Muscle of back (tissue), 11 donors: ENCODE data around the gene IGF2. TPM values are rescaled to one million over a fixed set of nuclear protein-coding genes. Genes with fewer than 3 reads are reported as not detected.
"Not testable (repeated sequence)": the region's sequence is repeated elsewhere in the genome, so short reads cannot be mapped to it uniquely, and the experiment has no call there.

Experiments
- DNase-seq, 3 donors: peaks; one replicate each; pipeline versions ENCODE4 v3.0.0 to v3.0.0-alpha.2; 2013
- polyA plus RNA-seq, 10 donors: library from polyadenylated mRNA; unstranded; fragments of 120-200 nt; gene quantifications; one replicate each; pipeline ENCODE4 v1.2.1, GENCODE V29; 2013; ENCODE audit not compliant: insufficient read length in 10 of 10

Gene IGF2
- polyA plus RNA-seq, 10 donors: 3,184 to 5,148 (median 3,915) TPM

DNA sequence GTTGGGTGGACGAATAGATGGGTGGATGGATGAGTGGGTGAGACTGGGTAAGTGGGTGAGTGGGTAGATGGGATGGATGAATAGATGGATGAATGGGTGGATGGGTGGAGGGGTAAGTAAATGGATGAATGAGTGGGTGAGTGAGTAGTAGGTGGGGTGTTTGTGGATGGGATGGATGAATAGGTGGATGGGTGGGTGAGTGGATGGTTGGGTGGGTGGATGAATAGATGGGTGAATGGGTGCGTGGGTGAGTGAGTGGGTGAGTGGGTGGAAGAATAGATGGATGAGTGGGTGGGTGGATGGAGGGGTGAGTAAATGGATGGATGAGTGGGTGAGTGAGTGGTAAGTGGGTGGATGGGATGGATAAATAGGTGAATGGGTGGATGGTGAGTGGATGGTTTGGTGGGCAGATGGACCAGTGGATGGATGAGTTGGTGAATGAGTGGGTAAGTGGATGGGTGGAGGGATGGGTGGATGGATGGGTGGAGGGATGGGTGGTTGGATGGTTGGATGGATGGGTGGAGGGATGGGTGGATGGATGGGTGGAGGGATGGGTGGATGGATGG lies 12.6 kb downstream of the IGF2 start:
- no peak for DNase-seq

DNA sequence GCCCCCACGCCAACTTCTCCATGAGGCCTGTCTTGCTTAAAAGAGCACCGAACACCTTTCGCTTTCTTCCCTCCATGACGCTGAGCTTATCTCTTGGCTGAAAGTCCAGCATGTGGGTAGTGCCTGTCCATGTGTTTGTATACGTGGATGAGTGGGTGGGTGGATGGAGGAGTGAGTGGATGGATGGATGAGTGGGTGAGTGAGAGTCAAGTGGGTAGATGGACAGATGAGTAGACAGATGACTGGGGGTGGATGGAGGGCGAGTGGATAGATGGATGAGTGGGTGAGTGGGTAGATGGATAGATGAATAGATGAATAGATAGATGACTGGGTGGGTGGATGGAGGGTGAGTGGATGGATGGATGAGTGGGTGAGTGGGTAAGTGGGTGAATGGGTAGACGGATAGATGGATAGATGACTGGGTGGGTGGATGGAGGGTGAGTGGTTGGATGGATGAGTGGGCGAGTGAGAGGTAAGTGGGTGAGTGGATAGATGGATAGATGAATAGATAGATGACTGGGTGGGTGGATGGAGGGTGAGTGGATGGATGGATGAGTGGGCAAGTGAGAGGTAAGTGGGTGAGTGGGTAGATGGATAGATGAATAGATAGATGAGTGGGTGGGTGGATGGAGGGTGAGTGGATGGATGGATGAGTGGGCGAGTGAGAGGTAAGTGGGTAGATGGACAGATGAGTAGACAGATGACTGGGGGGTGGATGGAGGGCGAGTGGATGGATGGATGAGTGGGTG lies 14.3 kb downstream of the IGF2 start:
- not testable (repeated sequence) for DNase-seq

DNA sequence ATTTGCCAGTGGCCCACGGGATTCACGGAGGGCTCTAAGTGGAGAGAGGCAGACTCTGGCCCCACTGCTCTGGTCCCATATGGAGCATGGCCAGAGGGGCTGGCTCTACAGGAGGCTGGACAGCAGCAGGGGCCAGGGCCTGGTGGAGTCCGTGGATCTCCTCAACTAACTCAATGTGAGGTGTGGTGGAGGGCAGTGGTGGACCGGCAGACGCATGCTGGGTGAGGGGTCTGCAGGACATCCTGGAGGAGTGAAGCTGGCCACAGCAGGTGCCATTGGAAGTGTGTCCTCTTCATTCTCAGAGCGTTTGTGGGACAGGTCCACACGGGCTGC lies 15.6 kb downstream of the IGF2 start:
- DNase-seq: no peak

DNA sequence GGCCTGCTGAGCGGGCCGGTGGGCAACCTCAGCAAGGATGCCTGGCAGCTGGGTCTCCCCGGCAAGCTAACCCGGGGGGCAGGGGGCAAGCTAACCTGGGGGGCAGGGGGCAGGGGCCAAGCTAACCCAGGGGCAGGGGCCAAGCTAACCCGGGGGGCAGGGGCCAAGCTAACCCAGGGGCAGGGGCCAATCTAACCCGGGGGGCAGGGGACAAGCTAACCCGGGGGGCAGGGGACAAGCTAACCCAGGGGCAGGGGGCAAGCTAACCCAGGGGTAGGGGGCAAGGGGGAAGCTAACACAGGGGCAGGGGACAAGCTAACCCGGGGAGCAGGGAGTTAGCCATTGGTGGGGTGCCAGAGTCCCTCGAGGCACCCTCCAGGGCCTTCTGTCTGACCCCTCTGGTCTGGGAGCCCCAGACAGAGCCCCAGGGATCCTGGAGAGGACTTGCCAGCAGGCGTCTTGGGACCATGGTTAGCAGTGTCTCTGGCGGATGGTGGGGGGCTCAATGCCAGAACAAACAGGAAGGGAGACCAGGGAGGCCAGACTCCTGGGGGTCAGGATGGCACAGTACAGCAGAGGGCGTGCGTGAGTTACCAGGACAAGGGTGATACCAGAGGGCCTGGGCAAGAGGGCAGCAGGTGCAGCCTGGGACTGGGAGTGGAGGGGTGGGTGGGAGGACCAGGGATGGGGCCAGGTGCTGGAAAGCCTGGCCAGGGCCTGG lies 16.1 kb downstream of the IGF2 start:
- DNase-seq: no peak

DNA sequence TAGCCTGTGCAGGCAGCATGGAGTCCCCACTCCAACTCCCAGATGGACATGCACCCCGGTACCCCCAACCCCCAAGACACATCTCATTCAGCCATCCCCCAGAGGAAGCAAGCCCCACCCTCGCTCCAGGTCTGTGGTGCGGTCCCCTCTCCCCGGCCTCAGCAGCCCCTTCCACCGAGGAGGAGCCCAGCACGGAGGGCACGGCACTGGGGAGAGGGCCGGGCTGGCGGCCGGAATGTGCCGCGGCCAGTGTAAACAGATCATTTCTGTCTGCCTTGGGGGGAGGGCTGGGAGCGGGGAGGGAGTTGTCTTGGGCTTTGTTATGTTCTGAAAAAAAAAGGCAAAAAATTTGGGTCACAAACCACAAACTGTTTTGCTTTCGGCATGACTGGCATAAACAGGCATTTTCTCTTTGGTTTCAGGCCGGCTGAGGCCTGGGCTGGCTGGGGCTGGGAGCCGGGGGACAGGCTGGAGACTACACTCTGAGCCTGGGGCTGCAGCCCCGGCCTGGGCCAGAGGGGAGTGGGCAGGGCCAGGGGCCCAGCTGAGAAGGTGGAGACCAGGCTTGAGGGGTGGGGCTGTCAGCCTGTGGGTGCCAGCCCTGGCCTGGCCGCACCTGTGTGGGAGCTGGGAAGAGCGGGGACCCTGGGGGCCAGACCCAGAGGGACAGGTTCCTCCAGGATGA lies 16.8 kb downstream of the IGF2 start:
- no peak for DNase-seq

DNA sequence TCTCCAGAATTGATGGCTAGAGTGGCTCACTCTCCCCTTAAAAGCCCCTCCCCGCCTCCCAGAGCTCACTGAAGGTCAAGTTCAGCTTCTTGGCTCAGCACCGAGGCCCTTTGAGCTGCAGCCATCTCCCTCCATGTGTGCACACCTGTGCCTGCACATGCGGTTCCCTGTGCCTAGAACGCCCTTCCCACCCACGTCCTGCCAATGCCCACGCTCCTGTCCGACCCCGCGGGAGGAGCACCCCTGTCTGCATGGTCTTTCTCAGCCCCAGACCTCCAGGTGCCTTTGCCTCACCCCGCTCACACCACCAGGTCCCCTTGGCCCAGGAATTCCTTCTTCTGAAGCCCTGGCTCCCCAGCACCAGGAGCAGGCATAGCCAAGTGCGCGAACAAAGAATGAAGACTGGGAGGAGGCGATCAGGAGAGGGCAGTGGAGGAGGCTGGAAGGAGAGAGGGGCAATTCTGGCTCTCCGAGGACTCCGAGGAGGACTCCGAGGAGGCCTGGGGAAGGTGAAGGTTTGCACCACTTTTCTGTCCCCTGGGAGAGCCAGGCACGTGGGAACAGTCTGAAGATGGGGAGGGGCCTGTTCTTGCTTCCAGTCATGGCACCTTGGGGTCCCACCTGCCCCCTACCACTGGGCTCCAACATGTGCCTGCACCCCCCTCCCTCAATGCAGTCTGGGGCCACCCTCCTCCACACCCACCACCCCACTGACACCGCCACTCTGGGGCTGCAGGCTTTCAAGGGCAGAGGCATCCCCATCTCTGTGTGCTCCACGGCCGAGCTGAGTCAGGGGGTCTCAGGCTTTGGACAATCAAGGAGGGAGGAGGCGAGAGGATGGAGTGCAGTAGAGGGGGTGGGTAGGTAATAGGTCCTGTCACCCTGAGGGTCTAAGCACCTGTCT lies 17.7 kb downstream of the IGF2 start:
- no peak for DNase-seq

DNA sequence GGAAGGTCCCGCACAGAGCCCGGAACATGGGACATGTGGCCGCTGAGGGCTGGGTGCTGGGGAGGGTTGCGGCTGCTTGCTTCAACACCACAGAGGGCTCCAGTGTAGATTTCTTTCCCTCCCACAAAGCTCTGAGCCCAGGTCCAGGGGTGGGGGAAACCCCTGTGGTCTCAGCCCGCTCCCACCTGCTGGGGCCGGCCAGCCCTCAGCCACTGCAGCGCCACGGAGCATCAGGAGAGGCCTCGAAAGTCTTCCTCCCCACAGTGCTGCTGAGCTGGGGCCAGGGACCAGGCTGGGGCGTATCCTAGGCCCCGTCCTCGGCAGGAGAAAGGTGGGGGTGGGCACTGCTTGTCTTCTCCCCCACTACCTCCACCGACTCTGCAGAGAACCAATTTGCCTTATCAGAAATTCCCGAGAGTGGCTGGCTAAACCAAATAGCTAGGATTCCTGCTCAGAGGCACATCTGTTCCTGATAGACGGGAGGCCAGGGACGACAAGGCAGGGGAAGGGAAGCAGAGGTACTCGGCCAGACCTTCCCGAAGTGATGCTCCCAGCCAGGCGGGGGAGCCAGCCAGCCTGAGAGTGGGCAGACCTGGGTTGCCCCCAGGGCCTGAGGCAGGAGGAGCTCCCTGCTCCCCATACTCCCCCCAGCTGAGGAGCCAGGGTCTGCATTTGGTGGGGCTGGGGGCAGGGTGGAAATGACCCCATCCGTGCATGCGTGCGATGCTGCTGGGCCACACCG lies 18.7 kb downstream of the IGF2 start:
- DNase-seq: peak in 1 of 3 donors; percentile 46

DNA sequence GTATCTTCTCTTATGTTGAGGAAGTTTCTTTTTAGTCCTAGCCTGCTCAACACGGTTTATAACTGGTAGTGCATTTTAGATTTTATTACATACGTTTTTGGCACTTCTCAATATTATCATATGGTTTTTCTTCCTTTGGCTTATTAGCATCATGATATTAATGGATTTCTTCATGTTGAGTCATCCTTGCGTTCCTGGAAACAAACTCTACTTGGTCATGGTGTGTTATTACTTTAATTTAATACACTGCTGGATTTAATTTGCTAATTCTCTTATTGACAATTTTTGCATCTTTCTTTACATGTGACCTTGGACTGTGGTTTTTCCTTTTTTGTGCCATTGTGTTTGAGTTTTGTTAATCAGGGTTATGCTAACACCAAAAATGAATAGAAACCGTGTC lies 20.5 kb downstream of the IGF2 start:
- DNase-seq: no peak

DNA sequence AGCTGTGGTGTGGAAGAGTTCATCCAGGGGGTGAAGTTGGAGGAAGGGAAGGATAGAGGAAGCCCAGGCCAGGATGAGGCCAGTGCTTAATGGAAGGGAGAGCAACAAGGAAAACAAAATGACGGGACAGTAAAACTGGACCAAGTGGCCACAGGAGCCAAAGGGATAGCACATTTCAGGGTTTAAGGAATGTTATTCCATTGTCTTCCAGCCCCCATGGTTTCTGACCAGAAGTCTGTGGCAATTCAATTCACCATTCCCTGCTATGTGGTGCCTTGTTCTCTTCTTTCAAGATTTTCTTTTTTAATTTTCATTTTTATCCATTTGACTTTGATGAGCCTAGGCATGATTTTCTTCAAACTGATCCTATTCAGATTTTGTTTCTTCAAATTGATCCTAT lies 22.5 kb downstream of the IGF2 start:
- DNase-seq: no peak

DNA sequence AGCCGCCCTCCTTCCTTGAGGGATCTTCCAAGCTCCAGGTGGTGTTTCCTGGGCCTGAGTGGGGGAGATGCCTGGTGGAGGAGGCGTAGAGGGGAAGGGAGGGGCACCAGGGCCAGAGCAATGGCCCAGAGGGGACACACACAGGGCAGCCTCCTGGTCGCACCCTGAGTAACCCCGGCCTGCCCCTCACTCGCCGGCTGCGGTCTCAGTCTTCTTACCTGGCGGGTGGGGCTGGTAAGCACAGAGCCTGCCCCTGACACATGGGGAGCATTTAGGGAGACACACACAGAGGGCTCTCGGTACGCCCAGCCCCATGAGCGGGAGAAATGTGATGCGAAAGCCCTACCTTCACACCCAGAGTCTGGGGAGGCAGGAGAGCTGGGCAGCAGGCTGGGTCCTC lies 23.9 kb downstream of the IGF2 start:
- DNase-seq: no peak

DNA sequence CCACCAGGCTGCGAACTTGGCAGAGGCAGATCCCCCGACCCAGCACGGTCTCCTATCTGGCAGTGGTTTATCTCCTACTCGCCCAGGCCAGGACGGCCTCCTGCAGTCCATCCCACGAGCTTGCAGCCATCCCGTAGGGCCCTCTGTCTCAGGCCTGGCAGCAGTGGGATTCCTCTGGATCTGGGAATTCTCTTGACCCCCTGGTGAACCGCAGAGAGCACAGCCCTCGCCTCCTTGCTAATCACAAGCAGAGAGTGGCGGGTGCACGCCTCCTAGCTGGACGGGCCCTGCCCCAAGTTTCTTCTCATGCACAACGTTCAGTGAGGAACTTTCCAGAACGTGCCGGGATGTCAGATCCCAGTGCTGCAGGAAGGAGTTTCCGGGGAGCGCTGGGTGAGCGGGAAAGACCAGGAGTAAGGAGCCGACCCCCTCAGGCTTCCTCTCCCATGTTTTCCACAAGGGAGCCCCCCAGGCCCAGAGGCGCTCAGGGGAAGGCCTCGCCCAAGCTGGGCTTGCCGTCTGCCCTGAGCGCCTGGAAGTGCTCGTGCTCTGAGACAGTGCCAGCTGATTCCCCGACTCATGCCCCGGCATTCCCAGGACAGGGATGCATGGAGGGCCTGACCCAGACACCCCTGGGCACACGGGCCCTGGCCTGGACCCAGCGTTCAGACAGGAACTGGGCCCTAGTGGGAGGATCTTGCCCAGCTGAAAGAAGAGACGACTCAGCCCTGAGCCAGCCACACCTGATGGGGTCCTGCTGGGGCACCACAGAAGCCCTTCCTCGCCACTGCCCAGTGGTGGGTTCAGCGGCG lies 24.6 kb downstream of the IGF2 start:
- DNase-seq: no peak

DNA sequence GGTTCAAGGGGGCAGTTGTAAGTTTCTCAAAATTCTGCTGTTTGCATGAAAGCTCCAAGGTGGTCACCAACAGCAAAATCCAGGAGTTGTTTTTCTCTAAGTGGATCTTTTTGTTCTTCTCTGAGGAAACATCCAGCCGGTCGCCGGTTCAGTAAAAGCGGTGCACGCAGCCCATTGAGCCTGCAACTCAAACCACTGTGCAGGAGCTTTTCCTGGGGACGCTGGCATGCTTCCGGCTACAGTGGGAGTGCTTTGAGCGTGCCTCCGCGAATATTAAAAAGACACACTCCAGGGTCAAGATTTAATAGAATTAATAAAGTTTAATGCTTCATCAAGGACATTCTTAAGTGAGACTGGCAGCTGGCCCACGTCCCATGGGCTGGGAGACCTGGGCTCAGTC lies 25.4 kb downstream of the IGF2 start:
- DNase-seq: no peak

DNA sequence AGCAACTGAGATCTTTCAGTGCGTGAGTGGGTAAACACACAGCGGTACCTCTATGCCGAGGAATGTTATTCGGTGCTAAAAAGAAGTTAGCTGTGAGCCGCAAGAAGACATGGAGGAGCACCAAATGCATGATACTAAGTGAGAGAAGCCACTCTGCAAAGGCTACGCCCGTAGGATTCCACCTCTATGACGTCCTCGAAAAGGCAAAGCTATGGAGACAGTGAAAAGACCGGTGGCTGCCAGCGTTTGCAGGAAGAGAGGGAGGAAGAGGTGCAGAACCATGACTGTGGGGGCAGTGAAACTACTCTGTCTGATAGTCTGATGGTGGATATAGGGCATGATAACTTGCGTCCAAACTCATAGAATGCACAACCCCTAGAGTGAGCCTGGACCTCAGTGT lies 28.7 kb downstream of the IGF2 start:
- DNase-seq: no peak

DNA sequence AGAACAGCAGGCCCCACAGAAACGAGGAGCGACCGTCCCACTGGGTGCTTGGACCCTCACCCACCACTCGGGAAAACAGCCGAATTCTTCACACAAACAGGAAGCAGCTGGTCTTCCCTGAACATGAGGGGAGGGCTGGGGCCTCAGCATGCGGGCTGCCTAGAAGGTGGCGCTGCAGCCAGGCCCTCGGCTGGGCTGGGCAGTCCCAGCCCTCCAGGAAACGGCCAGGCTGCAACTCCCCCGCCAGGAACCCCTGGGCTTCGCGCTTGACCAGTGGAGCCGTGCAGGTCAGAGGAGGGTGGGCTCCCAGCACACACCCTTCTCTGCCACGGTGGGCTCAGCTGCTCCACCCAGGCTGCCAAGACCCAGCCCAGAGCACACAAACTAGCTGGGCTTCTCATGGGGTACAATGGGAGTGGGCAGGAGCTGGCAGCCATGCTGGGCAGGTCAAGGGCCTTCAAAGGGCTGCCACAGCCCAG lies 29.6 kb downstream of the IGF2 start:
- peak in 1 of 3 donors; percentile 70 for DNase-seq

DNA sequence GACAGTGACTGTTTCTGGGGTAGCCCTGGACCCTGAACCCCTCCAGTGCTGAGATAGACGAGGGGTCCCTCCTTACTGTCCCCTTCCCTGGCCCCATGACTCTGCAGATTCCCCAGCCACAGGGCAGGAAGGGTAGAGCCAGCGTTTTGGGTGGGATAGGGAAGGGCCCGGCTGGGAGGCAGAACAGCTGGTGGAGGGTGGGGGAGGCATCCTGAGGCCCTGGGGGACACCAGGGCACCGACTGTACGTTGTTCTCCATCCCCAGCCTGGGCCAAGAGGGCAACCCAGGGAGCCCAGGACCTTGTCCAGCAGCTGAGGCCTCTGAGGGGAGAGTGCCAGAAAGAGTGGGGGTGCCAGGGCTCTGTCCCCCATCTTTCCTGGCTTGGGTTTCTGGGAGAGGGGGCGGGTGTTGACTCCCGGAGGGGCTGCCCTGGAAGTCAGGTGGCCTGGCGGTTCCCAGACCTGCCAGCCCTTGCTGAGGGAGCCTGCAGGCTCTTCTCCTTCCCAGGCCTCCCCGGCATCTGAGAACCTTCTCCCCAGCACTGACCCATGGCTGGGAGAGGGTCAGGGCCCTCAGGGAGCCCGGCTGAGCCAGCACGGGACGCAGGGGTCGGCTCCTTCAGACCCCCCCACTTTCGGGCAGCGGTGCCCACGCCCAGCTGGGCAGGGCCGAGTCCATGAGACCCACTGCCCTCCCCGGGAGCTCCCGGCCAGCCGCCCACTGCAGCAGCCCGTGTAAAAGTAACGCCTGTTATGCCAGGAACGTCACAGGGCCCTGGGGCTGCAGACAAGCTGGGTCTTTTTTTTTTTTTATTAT lies 30.3 kb downstream of the IGF2 start:
- peak in 1 of 3 donors; percentile 65 for DNase-seq

DNA sequence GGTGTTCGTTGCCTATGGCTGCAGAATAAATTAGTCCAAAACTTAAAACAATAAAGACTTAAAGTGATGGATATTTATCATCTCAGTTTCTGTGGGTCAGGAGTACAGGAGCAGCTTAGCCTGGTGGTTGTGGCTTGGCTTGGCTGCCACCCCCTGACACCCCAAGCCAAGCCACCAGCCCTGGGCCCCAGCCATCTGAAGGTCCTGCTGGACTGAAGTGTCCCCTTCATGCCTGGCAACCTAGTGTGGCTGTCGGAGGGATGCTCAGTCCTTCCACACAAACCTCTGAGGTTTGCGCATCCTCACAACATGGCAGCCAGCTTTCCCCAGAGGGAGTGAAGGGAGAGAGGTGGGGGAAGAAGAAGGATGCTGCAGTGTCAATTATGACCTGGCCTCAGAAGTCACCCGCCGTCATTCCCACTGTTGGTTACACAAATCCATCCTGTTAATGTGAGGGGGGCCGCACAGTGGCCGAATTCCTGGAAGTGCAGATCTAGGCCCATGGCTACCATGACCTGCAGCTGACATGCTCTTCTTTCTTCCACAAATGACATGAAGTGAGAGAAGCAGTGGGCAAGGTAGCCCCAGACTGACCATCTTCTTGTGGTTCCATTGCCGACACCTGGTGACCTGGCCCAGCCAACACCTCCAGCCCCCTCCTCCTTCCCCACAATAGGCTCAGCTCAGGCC lies 31.1 kb downstream of the IGF2 start:
- no peak for DNase-seq

DNA sequence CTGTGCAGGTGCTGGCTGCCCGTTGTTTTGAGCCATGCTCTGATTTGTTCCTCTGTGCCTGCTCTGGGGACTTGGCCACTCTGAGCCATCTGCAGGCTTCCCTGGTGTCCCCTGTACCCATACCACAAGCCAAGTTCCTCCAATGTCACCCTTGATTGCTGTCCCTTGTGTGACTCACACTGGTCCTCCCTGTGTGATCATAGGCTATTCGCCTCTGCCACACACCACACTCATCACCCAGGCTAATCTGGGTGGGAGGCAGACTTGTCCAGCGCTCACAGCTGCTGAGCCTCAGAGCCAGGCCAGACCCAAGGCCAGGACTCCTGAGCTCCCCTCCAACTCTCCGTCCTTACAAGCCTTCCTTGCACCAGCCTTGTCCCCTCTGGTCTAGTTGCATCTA lies 31.7 kb downstream of the IGF2 start:
- no peak for DNase-seq

DNA sequence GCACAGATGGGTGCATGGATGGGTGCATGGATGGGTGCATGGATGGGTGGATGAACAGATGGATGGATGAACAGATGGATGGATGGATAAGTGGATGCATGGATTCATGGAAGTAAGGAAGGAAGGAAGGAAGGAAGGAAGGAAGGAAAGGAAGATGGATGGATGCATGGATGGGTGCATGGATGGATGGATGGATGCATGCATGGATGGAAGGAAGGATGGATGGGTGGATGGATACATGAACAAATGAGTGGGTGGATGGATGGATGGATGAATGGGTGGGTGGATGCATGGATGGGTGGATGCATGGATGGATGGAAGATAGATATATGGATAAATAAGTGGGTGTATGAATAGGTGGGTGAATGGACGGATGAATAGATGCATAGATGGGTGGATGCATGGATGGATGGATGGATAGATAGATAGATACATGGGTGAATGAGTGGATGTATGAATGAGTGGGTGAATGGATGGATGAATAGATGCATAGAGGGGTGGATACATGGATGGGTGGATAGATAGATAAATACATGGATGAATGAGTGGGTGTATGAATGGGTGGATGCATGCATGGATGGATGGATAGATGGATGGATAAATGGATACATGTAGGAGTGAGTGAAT lies 32.5 kb downstream of the IGF2 start:
- no peak for DNase-seq
